Glutamatergic neuron (in vitro differentiated cells): ENCODE data around the gene CMTR2. TPM values are rescaled to one million over a fixed set of nuclear protein-coding genes. Genes with fewer than 3 reads are reported as not detected.
A peak's percentile ranks its signal among the peaks of the same experiment; 100 is the strongest.
"Not testable (repeated sequence)": the region's sequence is repeated elsewhere in the genome, so short reads cannot be mapped to it uniquely, and the experiment has no call there.

Experiments used
- DNase-seq: peaks from one replicate; pipeline ENCODE4 v3.0.0; 2022
- H3K27ac Mint-ChIP-seq: one replicate; pipeline ENCODE4 v1.8.0; 2020; ENCODE audit warnings: mild to moderate bottlenecking, mixed read lengths, inconsistent platforms; ENCODE audit not compliant: unreplicated experiment
- H3K27me3 Mint-ChIP-seq: one replicate; pipeline ENCODE4 v1.8.0; 2020; ENCODE audit warnings: mild to moderate bottlenecking, moderate library complexity, mixed read lengths, inconsistent platforms; ENCODE audit not compliant: unreplicated experiment
- H3K36me3 Mint-ChIP-seq: one replicate; pipeline ENCODE4 v1.8.0; 2020; ENCODE audit warnings: mild to moderate bottlenecking, mixed read lengths, inconsistent platforms; ENCODE audit not compliant: unreplicated experiment
- H3K4me1 Mint-ChIP-seq: one replicate; pipeline ENCODE4 v1.8.0; 2020; ENCODE audit warnings: mild to moderate bottlenecking, low read depth, mixed read lengths, inconsistent platforms; ENCODE audit not compliant: unreplicated experiment
- H3K4me3 Mint-ChIP-seq: one replicate; pipeline ENCODE4 v1.8.0; 2020; ENCODE audit warnings: mild to moderate bottlenecking, mixed read lengths, inconsistent platforms; ENCODE audit not compliant: unreplicated experiment
- H3K9me3 Mint-ChIP-seq: one replicate; pipeline ENCODE4 v1.8.0; 2020; ENCODE audit warnings: mild to moderate bottlenecking, moderate library complexity, mixed read lengths, inconsistent platforms; ENCODE audit not compliant: unreplicated experiment
- CTCF ChIP-seq: fragments of 200-600 bp; sonication (generic); IDR thresholded peaks from one replicate; pipeline ENCODE4 v1.5.0; 2021; ENCODE audit not compliant: partially characterized antibody, unreplicated experiment
- total RNA-seq: library from RNA; stranded (reverse); fragmentation: NEBNext Ultra II Directional; extraction: Animal tissue kit (Norgen Biotek cat#: 25700); gene quantifications from one replicate; pipeline ENCODE4 v1.2.1, GENCODE V29; 2021; ENCODE audit not compliant: unreplicated experiment

CMTR2 gene
- total RNA-seq, 1 donor from 2014 or later = 14.7 TPM

DNA sequence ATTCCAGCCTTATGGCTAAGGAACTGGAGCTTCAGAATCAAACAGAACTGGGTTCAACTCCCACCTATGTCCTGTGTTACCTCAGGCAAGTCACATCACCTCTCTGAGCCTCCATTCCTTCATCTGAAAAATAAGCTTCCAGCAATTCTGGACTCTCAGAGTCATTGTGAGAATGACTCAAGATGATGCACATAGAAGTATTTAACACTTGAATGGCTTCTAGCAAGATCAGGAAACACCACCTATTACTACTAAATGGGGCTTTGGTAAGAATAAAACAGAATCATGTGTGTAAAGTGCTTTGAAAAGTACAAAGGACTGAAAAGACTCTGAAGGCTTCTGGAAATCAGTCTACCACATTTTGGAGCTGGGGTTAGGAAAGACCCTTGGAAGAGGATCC is 38.5 kb upstream of the CMTR2 start:
- H3K36me3 Mint-ChIP-seq = no peaks in the 10 kb centered on the region
- no peaks in the 10 kb centered on the region for H3K9me3 Mint-ChIP-seq
- no peaks in the 10 kb centered on the region for H3K27me3 Mint-ChIP-seq

DNA sequence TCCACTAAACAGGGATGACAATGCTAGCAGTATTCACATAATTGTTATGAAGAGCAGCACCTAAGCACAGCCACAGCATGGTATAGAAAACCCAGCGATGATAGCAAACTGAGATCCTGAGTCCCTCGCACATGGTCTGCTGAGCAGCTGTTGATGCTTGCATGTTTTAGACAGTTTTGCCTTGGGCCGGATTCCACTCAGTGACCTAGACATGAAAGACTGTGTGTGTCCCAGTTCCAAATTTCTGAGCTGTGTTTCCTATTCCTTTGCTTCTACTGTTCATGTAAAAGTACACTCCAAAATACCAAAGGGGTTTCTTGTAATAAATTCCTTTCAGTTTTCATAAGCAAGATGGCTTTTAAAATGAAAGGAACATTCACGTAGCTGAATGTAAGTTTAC is 30.8 kb upstream of the CMTR2 start:
- Mint-ChIP-seq H3K4me3 (no peak overlapping the region), H3K36me3 (no peaks in the 10 kb centered on the region), H3K4me1 (peaks cover 2% of the 10 kb centered on the region), H3K9me3 (peaks cover 2% of the 10 kb centered on the region), H3K27me3 (peaks cover 2% of the 10 kb centered on the region), H3K27ac (no peak overlapping the region)
- DNase-seq = no peak
- TF ChIP-seq CTCF = no peak

More for the DNA sequence above, 38.5 kb upstream of the CMTR2 start:
- no peak for TF ChIP-seq CTCF
- no peak for DNase-seq
- H3K27ac Mint-ChIP-seq = no peak overlapping the region
- H3K4me3 Mint-ChIP-seq = no peak overlapping the region
- H3K4me1 Mint-ChIP-seq = no peaks in the 10 kb centered on the region

DNA sequence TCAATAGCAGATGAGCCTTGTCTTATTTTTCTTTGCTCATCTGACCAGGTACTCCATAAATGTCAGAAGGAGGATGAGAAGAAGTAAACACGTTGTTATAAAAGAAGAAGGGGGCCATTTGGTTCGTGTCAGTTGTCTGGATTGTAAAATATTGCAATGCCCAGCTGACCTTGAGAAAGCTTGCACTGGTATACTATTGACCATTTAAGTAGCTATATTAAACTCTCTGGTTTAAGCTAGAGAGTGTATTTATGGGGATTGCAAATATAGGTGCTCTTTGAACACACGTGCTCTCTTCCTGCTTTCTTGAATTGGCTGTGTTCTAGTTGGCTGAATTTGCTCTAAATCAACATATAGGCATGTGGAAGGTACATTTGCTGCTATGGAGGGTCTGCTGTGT is 26.1 kb upstream of the CMTR2 start:
- H3K4me3 Mint-ChIP-seq = no peak overlapping the region
- DNase-seq = no peak
- H3K27me3 Mint-ChIP-seq = peaks cover 2% of the 10 kb centered on the region
- TF ChIP-seq CTCF = no peak
- H3K4me1 Mint-ChIP-seq = peaks cover 2% of the 10 kb centered on the region
- H3K36me3 Mint-ChIP-seq = no peaks in the 10 kb centered on the region
- no peak overlapping the region for H3K27ac Mint-ChIP-seq
- H3K9me3 Mint-ChIP-seq = peaks cover 3% of the 10 kb centered on the region

GRCh38 chr16:71313591-71313990 is 24.4 kb upstream of the CMTR2 start:
- not testable (repeated sequence) for H3K9me3 Mint-ChIP-seq, H3K27ac Mint-ChIP-seq, DNase-seq, H3K4me1 Mint-ChIP-seq, H3K36me3 Mint-ChIP-seq, H3K4me3 Mint-ChIP-seq, H3K27me3 Mint-ChIP-seq

DNA sequence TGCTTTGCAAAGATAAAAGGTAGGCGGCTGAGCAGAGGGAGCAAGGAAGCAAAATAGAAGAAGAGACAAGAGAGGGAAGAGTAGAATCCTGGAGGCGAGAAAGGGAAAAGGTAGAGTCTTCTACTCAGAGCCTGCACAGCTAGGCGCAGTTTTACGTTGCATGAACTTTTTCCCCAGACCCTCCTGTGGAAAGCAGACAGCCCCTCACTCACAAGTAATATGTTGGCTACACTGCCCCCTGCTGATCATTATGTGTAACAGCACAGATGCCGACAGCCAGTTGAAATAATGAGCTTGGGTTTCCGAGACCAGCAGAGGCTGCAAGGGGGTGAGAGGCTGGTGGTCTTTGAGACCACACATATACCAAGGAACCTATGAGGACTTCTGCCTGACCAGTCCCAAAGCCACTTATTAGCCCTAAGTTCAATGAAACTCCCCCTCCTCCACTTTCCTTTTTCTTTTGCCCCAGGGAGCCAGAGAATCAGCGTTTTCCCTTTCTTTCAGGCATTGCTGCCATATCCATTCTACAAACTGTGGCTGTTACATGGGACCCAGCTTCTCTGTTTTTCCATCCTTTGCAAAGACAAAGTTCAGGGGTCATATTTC is 22.5 kb upstream of the CMTR2 start:
- Mint-ChIP-seq H3K4me3 (no peak overlapping the region), H3K9me3 (peaks cover 3% of the 10 kb centered on the region), H3K4me1 (no peaks in the 10 kb centered on the region), H3K27ac (no peak overlapping the region), H3K36me3 (no peaks in the 10 kb centered on the region), H3K27me3 (no peaks in the 10 kb centered on the region)
- TF ChIP-seq CTCF = peak; percentile 94
- DNase-seq = peak; percentile 44
